PC-9 (cell line): ENCODE data around the gene HDAC10. TPM values are rescaled to one million over a fixed set of nuclear protein-coding genes. Genes with fewer than 3 reads are reported as not detected.
"Not testable (repeated sequence)": the region's sequence is repeated elsewhere in the genome, so short reads cannot be mapped to it uniquely, and the experiment has no call there.

Experiments used
- BruUV-seq: library from RNA; stranded (reverse); fragments of 400-500 nt; replicated peaks from 2 replicates; lab custom pipeline; 2021; lab: Mats Ljungman, UMichigan
- CTCF ChIA-PET: fragments of 300-600 bp; sonication (Branson Sonifier 250); formaldehyde crosslinking; loops from one replicate; lab custom pipeline; 2022; ENCODE audit warnings: antibody characterized with exemption; lab: Charles Lee
- POLR2A ChIA-PET: fragments of 300-600 bp; sonication (Branson Sonifier 250); formaldehyde crosslinking; loops from one replicate; lab custom pipeline; 2022; ENCODE audit warnings: antibody characterized with exemption; ENCODE audit not compliant: unreplicated experiment; lab: Charles Lee
- DNase-seq, 2 experiments: peaks; one replicate each; pipeline versions ENCODE4 v3.0.0 to v3.0.0-alpha.2; 2015 to 2022; ENCODE audit warnings: mixed read lengths in 1 of 2
- H2AFZ ChIP-seq: fragments of 200-600 bp; sonication (generic); 2 replicates; pipeline ENCODE4 v1.8.1; 2017; ENCODE audit warnings: antibody characterized with exemption
- H3F3A ChIP-seq: fragments of 200-600 bp; sonication (generic); 2 replicates; pipeline ENCODE4 v1.8.1; 2017; ENCODE audit warnings: antibody characterized with exemption, mild to moderate bottlenecking, low read depth; ENCODE audit not compliant: insufficient read depth
- H3K27ac ChIP-seq: fragments of 200-600 bp; sonication (generic); 2 replicates; pipeline ENCODE4 v1.6.1; 2016; ENCODE audit warnings: mixed run types
- H3K27me3 ChIP-seq: fragments of 200-600 bp; sonication (generic); 2 replicates; pipeline ENCODE4 v1.6.1; 2016; ENCODE audit warnings: low read depth, mixed run types; ENCODE audit not compliant: insufficient read depth
- H3K36me3 ChIP-seq: fragments of 200-600 bp; sonication (generic); 2 replicates; pipeline ENCODE4 v1.6.1; 2016; ENCODE audit warnings: low read depth, mixed run types
- H3K4me1 ChIP-seq: fragments of 200-600 bp; sonication (generic); replicated peaks from 2 replicates; pipeline ENCODE4 v1.6.1; 2016; ENCODE audit warnings: mixed run types; ENCODE audit not compliant: insufficient read depth
- H3K4me2 ChIP-seq: fragments of 200-600 bp; sonication (generic); 2 replicates; pipeline ENCODE4 v1.6.1; 2017; ENCODE audit warnings: mixed run types
- H3K4me3 ChIP-seq: fragments of 200-600 bp; sonication (generic); 2 replicates; pipeline ENCODE4 v1.6.1; 2016; ENCODE audit warnings: mixed run types
- H3K79me2 ChIP-seq: fragments of 200-600 bp; sonication (generic); 2 replicates; pipeline ENCODE4 v1.6.1; 2017; ENCODE audit warnings: low read depth, mixed run types
- H3K9me2 ChIP-seq: fragments of 200-600 bp; sonication (generic); 2 replicates; pipeline ENCODE4 v1.8.1; 2017; ENCODE audit warnings: mild to moderate bottlenecking; ENCODE audit not compliant: insufficient read depth
- H3K9me3 ChIP-seq: fragments of 200-600 bp; sonication (generic); 2 replicates; pipeline ENCODE4 v1.8.1; 2016; ENCODE audit warnings: low read depth; ENCODE audit not compliant: insufficient read depth
- H4K20me1 ChIP-seq: fragments of 200-600 bp; sonication (generic); 2 replicates; pipeline ENCODE4 v1.8.1; 2017; ENCODE audit not compliant: insufficient read depth
- CTCF ChIP-seq: fragments of 200-600 bp; sonication (generic); conservative IDR thresholded peaks from 2 replicates; pipeline ENCODE4 v1.6.1; 2017; ENCODE audit warnings: mixed run types, antibody characterized with exemption, mild to moderate bottlenecking, moderate library complexity
- EZH2 ChIP-seq: fragments of 200-600 bp; sonication (generic); IDR thresholded peaks from 2 replicates; pipeline ENCODE4 v1.8.0; 2017; ENCODE audit warnings: antibody characterized with exemption, low read depth
- intact Hi-C: fragments of 100-400 bp; cut with micrococcal nuclease; formaldehyde crosslinking; loops from one replicate; pipeline ENCODE4 v1.10.0; 2022; ENCODE audit not compliant: unreplicated experiment
- total RNA-seq: library from RNA; stranded (reverse); gene quantifications from 2 replicates; pipeline ENCODE4 v1.2.3, GENCODE V29; 2021

Gene HDAC10
- total RNA-seq, 1 experiment from 2014 or later, result 80.5 TPM

GRCh38 chr22:50274771-50275170 is 23.7 kb upstream of the HDAC10 start:
- peaks cover 48% of the 10 kb centered on the region for H3K36me3 ChIP-seq
- BruUV-seq, result no TSS peak
- TF ChIP-seq EZH2 (no peak), CTCF (0 out of 2 replicates have a peak, but pooled peaks have one; percentile 22)
- intact Hi-C loops, result loop anchor here (5.0 kb wide), 2 partner anchors 33 to 68 kb away; partner anchors contain the start of genes PLXNB2 and PPP6R2
- H3K9me3 ChIP-seq, result no peaks in the 10 kb centered on the region
- ChIA-PET CTCF (no interaction called here), POLR2A (no interaction called here)
- peaks cover 29% of the 10 kb centered on the region for H3K4me1 ChIP-seq
- H3K79me2 ChIP-seq, result peaks cover 1% of the 10 kb centered on the region; the same call in 1 of the 2 replicates
- DNase-seq, result no peak
- H3F3A ChIP-seq, result peaks cover 79% of the 10 kb centered on the region
- H3K27ac ChIP-seq, result no peak overlapping the region
- no peak overlapping the region for H3K4me2 ChIP-seq
- H4K20me1 ChIP-seq, result peaks cover 26% of the 10 kb centered on the region
- H3K9me2 ChIP-seq, result no peaks in the 10 kb centered on the region
- no peak overlapping the region for H3K4me3 ChIP-seq
- H3K27me3 ChIP-seq, result no peaks in the 10 kb centered on the region
- no peak overlapping the region for H2AFZ ChIP-seq

- Histone ChIP-seq H3K36me3 (peaks cover 43% of the 10 kb centered on the region), H3K9me2 (no peaks in the 10 kb centered on the region), H4K20me1 (peaks cover 26% of the 10 kb centered on the region), H3F3A (peaks cover 79% of the 10 kb centered on the region), H3K4me1 (peaks cover 33% of the 10 kb centered on the region), H3K9me3 (no peaks in the 10 kb centered on the region), H3K79me2 (no peaks in the 10 kb centered on the region), H3K4me3 (no peak overlapping the region), H3K27ac (no peak overlapping the region), H3K4me2 (no peak overlapping the region), H2AFZ (no peak overlapping the region), H3K27me3 (no peaks in the 10 kb centered on the region)
- BruUV-seq, result no TSS peak
- TF ChIP-seq EZH2 (no peak), CTCF (peak; percentile 51)
- intact Hi-C loops, result loop anchor here (5.0 kb wide), 2 partner anchors 33 to 68 kb away; partner anchors contain the start of genes PLXNB2 and PPP6R2
- peak; percentile 58 to 71 for DNase-seq
- CTCF ChIA-PET, result no interaction called here
- POLR2A ChIA-PET, result no interaction called here
Measured at GRCh38 chr22:50274311-50274710, 23.2 kb upstream of the HDAC10 start.

GRCh38 chr22:50273781-50274180 is 22.7 kb upstream of the HDAC10 start:
- H3K9me3 ChIP-seq, H3K27ac ChIP-seq, H3K27me3 ChIP-seq, H3K9me2 ChIP-seq, H3K4me2 ChIP-seq, POLR2A ChIA-PET, H3K4me3 ChIP-seq, BruUV-seq, H3K79me2 ChIP-seq, DNase-seq, H2AFZ ChIP-seq, CTCF ChIA-PET: not testable (repeated sequence)
- Histone ChIP-seq H3K36me3 (peaks cover 38% of the 10 kb centered on the region), H4K20me1 (peaks cover 20% of the 10 kb centered on the region), H3F3A (peaks cover 80% of the 10 kb centered on the region), H3K4me1 (peaks cover 39% of the 10 kb centered on the region)
- intact Hi-C loops, result loop anchor here (5.0 kb wide), 2 partner anchors 34 to 69 kb away; partner anchors contain the start of genes PLXNB2 and PPP6R2

DNA sequence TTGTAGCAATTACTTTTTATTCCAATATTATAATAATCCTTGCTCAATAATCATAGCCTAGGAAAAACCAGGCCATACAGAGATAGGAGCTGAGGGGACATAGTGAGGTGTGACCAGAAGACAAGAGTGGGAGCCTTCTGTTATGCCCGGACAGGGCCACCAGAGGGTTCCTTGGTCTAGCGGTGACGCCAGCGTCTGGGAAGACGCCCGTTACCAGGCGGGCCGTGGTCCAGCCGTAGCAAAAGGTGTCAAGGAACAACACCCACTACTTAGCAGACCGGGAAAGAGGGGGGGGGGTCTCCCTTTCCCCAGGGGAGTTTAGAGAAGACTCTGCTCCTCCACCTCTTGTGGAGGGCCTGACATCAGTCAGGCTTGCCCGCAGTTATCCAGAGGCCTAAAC is 22.3 kb upstream of the HDAC10 start:
- TF ChIP-seq CTCF, result peak; percentile 15; the same call in 1 of the 2 replicates
- H3K27ac ChIP-seq, POLR2A ChIA-PET, H3K9me3 ChIP-seq, H2AFZ ChIP-seq, BruUV-seq, DNase-seq, H3K4me3 ChIP-seq, H3K4me2 ChIP-seq, H3K9me2 ChIP-seq, H3K27me3 ChIP-seq, H3K79me2 ChIP-seq: not testable (repeated sequence)
- Histone ChIP-seq H4K20me1 (peaks cover 20% of the 10 kb centered on the region), H3K36me3 (peaks cover 36% of the 10 kb centered on the region), H3K4me1 (peaks cover 43% of the 10 kb centered on the region), H3F3A (peaks cover 81% of the 10 kb centered on the region)
- intact Hi-C loops, result loop anchor here (5.0 kb wide), 2 partner anchors 34 to 69 kb away; partner anchors contain the start of genes PLXNB2 and PPP6R2
- CTCF ChIA-PET, result interaction anchor here (0.5 kb wide), 1 partner anchor 57 kb away, joined by 6 read pairs; no protein-coding TSS in a partner anchor
